HG03108 (cell line): ENCODE data around the gene MC5R.

Experiments
- ATAC-seq: cut with Tn5 transposase; IDR thresholded peaks from one replicate; pipeline ENCODE4 v1.9.1; 2021; ENCODE audit warnings: moderate library complexity; ENCODE audit not compliant: unreplicated experiment

MC5R gene

DNA sequence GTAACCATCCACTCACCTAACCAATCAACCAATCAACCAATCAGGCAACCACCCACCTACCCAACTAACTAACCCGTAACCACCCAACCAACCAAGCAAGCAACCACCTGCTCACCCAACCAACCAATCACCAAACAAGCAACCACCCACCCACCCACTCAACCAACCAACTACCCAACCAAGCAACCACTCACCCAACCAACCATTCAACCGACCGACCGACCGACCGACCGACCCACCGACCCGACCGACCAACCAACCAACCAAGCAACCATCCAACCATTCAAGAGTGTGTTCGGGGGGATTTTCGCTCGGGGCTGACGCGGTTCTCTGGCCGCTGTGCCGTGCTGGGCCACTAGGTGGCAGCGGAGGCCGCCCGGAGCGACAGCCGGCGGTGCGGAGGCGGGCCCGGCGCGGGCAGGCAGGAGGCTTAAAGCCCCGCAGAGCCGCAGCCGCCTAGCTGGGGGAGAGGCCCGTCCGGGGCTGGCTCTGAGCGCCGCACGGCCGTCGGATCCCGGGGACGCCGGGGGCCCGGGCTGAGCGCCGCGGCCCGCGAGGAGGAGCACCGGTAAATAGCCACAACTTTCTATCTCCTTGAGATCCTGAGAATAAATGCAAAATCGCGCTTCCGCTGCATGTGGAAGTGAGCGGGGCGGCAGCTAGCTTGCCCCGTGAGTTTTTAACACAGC is at the start of gene MC5R:
MC5R (plus strand) TSS at position 443 of the 689 bp plus-strand sequence. CDS start 1,617 bp downstream, outside the sequence.
- peak; percentile 90 for ATAC-seq

DNA sequence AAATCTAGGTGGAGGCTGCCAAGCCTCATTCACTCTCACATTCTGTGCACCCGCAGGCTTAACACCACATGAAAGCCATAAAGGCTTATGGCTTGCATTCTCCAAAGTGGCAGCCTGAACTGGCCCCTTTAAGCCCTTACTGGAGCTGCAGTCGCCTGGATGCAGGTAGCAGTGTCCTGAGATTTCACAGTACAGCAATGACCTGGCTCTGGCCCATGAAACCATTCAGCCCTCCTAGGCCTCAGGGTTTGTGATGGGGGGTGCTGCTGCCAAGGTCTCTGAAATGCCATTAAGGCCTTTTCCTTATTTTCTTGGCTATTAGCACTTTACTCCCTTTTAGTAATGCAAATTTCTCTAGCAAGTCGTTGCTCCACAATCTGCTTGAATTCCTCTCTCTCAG is 48.9 kb upstream of the MC5R start:
- no peak for ATAC-seq

DNA sequence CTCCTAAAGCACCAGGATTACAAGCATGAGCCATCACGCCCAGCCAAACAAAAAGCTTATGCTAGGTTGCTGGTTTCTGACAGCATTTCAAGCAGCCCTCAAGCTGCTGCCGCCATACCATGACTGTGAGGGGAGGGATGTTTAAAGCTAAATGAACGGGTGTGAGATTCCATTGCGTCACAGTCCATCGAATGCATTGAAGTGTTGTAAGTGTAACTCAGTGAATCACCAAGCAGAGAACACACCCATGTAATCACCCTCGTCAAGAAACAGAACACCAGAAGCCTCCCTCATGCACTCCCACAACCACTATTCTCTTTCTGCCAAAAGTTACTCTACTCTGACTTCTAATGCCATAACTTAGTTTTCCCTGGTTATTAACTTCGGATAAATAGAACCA is 32.8 kb upstream of the MC5R start:
- ATAC-seq: no peak

DNA sequence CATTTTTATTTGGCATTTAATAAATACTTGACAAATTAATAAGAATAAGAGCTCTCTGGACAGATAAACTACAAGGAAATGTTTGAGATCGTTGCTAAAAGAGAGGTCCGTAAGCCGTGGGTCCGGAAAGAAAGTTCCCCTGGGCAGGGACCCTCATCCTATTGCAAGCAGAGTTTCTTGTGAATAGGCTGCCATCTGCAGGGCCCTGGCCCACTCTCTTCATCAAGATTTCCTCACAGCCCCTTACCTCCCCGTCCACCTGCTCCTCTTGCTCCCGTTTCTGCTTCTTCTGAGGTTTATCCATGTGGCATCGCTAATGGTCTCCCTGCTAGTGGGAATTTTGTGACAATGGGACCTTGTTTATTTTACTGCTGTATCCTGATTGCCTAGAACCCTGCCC is 30.1 kb upstream of the MC5R start:
- no peak for ATAC-seq

DNA sequence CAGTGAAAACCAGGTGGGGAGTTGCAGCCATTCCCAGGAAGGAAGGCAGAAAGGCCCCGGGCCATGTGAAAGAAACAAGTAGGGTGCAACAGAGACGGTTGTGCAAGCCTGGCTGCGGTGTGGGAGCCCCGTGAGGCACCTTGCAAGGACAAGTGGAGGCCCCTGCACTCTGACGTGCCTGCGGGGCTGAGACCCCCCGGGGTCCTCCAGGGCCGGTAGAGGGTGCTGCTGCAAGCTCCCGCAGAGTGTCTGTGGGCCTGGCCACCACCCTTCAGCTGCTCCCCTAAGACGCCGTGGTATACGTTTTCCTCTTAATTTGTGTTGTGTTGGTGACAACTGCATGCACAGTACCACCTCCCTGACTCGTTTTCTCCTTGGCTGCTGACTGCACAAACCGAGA is 27.4 kb upstream of the MC5R start:
- ATAC-seq: no peak

DNA sequence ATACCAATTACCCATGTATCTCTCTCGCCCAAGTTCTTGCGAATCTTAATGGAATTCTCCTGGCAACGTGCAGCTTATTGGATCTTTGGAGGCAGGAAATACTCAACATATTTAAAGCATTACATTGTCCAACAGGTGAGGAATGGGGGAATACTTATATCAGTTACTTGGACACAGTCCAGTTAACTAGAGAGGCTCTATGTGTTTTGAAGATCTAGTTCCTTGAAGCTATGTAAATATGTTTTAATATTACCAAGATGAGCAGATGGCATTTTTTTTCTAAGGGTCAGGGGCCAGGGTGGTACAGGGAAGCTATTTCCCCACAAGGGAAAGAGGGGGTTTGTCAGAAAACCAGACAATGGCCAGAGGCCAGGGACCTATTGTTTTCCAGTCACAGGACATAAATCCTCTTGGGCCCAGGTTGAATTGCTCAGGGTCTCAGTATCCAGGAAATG is 26.8 kb upstream of the MC5R start:
- no peak for ATAC-seq

DNA sequence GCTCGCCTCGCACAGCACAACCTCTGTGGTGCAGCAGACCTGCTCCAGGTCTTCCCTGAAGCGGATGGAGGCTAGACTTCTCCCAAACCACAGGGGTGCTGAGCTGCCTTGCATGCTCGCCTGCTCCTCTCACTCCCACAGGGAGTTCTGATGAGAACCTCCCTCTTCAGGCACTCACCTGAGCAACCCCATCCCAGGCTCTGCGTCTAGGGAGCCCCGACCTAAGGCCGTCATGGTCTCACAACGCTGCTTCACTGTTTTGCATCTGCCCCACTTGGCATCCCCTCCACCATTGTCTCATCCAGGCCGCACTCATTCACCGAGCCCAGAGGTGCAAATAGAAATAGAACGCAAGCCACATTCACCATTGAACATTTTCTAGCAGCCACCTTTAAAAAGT is 24.6 kb upstream of the MC5R start:
- no peak for ATAC-seq

DNA sequence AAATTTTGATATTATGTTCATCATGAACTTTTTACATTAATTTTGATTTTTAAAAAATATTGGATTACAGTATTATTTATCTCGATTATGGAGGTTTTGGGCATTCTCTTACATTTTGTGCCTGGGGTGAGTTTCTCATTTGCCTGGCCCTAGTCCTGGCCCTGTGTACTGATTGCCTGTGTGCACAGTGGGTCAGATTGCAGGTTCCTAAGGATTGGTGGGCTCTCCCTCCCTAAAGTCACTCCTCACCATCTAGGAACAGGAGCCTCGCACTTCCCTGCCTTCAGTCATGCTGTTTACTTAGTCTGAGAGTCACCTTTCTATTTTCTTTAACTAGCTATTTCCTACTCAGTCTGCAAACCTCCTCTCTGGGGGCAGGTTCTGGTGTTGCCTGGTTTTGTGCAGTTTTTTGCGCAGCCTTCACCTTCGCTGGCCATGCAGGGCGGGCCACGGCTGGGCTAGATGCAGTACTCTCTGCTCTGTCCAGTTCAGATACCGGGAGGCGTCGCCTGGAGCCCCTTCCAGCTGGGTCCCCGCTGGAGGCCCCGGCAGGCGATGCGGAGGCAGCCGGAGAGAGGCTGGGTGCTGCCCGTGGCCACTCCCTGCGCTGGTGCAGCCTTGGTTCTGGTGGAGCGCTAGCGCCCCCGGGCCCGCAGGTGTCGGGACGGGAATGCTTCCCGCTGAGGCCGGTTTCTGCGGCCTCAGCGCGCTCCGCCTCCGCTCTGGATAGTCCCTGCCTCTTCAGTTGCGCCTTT is 23.3 kb upstream of the MC5R start:
- no peak for ATAC-seq

DNA sequence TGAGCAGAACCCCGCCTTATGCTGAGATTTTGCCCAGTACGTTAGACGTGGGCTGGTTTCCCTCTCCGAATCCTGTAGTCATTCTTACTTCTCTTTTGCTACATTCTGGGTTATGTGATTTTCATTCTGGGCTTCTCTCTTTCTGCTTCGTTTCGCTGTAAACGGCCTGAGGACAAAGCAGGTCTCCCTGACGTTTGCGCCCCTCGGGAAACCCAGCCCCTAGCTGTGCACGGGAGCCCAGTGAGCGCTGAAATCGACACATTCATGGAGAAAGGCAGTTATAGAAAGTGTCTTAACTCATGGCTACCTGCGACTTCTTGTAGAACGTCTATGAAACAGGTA is 22.7 kb upstream of the MC5R start:
- ATAC-seq: no peak

DNA sequence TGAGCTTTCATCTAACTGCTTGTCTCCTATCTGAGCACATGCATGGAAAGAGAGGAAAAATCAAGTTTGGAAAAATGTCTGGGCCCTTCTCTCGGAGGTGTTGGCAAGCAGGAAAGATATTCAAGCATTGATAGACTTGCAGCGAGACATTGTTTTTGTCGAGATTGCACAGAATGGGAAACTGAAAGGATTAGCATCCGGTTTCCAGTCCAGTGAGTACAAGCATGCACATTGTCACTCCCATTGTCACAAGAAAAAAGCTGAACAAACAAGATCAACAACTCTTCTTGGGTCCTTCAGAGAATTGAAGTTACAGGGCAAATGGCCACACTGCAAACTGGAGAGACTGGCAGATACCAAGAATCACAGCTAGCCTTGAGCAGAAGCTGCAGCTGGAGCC is 19.6 kb upstream of the MC5R start:
- no peak for ATAC-seq

DNA sequence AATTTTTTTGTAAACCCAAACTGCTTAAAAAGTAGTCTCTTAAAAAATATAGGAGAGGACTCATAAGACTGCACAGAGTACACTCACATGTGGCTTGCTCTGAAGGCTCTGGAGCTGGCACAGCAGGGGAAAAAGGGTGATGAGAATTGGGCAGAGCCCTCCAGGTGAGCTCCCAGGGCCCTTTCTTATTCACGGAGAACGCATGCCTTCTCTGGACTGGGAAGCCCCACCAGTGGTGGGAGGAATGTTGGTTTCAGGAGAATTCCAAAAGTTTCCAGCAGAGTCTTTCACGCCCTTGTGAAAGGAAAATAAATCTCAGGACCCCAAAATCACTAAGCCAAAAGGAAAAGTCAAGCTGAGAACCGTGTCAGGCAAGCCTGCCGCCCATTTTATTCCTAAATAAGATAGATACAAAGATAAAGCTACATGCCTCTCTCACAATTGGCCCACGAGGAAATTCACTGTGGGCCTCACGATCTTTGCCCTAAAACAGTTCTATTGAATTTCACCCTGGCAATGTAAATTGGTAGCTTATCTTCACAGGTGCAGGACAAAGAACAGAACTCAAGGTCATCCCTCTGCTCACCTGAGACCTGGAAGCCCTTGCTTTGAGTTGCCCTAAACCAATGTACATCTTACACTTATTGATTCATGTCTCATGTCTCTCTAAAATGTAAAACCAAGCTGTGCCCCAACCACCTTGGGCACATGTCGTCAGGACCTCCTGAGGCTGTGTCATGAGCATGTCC is 15.5 kb upstream of the MC5R start:
- no peak for ATAC-seq

DNA sequence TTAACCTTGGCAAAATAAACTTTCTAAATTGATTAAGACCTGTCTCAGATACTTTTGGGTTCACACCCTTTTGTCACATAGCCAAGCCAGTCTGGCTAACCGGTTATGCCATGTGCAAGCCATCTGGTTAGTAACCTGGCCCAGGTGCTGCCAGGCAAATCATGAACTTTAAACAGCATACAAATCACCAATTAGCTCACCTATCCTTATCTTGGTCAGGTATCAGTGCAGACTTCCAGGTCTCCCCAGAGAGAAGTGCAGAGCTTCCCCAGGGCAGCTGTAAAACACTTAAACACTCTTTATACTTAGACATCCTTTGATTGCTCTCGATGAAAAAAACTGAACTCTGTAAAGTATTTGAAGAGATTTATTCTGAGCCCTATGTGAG is 14.9 kb upstream of the MC5R start:
- ATAC-seq: no peak

DNA sequence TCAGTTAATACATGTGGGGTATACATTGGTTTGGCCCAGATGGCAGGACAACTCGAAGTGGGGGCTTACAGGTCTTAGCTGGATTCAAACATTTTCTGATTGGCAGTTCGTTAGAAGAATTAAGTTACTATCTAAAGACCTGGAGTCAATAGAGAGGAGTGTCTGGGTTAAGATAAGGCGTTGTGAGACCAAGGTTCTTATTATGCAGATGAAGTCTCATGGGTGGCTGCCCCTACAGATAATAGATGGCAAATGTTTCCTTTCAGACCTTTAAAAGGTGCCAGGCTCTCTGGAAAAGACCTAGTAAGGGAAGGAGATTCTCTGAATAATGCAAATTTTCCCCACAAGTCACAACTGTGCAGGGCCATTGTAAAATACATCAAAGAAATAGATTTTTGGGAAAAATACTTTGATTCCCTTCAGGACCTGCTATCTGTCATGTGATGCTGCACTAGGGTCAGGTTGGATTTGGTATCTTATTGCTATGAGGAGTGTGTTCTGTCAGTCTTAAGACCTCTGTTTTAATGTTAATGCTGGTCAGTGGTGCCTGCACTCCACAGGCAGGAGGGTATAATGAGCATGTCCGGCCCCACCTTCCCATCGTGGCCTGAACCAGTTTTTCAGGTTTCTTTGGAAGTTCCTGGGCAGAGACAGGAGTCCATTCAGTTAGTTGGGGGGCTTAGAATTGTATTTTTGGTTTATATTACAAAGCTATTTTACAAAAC is 14.3 kb upstream of the MC5R start:
- no peak for ATAC-seq

DNA sequence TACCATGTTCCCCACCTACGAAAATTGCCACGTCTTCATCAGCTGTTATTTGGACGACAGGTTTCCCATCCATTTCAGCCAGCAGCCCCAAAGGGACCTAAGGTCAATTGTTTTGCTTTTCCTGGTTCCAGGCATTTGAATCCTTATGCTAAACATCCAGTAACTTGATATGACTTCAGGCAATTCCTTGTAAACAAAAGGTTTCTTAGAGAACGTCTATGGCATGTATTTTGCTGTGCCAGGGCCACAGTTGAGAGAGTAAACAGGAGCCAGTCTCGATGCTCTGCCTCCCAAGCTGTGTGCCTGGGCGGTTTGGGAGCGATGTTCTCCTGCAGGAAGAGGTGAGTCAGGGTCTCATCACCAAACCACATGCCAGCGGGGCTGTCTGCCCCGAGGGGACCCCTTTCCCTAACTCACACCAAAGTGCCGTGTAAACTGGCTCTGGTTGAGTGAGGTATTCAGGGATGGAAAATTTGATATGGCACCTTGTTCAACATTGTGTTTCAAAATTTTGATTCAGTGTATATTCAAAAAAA is 12.9 kb upstream of the MC5R start:
- no peak for ATAC-seq

DNA sequence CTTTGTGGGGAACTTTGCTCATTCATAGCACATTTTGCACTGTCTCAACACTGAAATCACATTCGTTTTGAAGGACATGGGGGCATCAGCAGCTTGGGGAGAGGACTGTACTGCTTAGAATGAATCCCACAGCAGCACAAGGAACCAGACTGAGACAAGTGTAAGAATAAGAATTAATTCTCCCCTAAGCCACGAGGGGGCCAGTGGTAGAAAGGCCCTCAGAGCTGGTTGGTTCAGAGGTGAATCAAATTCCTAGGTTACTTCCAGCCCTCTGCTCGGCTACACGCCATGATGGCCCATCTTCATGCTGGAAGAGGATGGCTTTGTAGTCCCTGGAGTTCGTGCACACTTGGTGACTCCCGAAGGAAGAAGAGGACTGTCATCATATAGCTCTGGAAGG is 12.0 kb upstream of the MC5R start:
- ATAC-seq: no peak

DNA sequence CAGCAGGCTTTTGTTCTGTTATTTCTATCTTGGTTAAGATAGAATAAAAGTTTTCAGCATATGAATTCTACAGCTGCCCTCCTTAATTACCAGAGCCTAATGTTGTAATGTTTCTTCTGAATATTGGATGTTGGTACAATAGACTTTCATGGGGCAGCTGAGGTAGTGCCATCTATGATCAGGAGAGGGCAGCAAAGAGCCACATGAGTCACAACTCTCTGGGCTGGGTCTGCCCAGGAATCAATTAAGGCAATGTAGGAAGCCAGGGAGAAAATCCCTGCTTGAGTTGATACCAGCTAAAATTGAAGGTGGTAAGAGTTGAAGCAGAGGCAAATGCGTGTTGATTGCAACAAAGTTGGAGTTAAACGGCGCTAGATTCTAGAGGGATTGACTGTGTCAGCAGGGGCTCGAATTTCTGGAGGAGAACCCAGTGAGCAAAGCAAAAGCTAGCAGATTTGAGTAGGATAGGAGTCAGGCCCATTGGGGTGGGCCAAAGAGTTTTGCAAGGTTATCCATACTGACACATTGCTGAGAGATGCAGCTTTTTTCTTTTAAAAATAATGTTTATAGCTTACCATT is 10.6 kb upstream of the MC5R start:
- peak; percentile 67 for ATAC-seq

DNA sequence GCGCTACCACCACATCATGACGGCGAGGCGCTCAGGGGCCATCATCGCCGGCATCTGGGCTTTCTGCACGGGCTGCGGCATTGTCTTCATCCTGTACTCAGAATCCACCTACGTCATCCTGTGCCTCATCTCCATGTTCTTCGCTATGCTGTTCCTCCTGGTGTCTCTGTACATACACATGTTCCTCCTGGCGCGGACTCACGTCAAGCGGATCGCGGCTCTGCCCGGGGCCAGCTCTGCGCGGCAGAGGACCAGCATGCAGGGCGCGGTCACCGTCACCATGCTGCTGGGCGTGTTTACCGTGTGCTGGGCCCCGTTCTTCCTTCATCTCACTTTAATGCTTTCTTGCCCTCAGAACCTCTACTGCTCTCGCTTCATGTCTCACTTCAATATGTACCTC is 2.3 kb downstream of the MC5R start:
- no peak for ATAC-seq

DNA sequence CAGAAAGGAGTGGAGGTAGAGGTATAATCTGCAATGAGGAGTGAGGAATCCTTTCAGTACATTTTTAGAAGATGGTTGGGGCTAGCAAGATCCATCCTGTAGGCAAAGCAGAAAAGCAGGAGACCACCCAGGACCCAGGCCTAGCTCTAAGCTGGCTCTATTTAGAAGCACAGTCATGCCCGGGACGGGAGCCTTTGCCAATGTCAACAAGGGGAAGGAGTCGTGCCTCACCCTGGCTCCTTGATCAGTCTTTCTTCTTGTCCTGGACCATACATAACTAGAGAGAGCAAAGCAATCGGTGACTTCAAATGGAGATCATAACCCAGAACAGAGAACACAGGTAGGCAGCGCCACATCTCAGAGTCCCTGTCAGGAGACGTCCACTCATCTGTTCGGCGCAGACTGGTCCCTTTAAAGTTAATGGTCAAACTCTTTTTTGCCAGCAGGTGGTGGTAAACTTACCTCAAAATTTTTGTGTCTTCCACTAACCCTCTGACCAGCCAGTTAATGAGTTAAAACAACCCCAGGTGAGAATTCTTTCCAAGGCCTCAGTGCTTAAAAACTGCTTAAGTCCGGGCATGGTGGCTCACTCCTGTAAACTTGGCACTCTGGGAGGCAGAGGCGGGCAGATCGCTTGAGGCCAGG is 8.0 kb downstream of the MC5R start:
- ATAC-seq: no peak

DNA sequence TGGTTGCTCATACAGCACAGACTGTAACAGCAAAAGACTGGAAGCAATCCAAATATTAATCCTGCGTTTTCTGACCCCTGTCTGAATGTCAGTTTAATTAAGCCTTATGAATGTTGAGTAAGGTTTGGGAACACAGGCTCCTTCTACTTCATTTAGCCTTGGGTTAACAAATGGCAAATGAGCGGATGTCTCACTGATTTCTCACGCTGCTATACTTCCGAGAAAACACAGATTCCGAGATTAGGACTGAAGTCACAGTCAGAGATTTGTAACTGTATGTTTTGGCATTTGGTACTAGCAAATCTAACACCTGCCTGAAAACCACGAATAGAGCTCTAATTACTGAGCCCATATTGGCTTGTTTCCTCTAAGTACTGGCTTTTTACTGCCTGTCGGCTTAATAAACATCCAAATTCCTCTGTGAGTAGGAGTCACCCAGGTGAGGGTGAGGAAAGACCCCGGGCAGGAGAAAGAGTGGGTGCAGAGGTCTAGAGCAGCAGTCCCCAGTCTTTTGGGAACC is 10.6 kb downstream of the MC5R start:
- ATAC-seq: no peak

DNA sequence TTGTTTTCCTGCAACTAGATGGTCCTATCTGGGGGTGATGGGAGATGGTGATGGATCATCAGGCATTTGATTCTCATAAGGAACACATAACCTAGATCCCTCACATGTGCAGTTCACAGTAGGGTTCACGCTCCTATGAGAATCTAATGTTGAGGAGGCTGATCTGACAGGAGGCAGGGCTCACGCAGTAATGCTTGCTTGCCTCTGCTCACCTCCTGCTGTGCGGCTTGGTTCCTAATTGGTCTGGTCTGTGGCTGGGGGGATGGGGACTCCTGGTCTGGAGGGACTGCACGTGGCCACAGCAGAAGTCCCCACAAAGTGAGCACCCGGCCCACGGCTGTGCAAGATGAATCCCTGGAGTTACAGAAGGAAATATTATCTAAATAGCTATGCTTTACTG is 11.3 kb downstream of the MC5R start:
- ATAC-seq: no peak
